Measurements from ENCODE around the gene RNF186.
"Not testable (repeated sequence)": the region's sequence is repeated elsewhere in the genome, so short reads cannot be mapped to it uniquely, and the experiment has no call there.

The RNF186 gene, protein sequence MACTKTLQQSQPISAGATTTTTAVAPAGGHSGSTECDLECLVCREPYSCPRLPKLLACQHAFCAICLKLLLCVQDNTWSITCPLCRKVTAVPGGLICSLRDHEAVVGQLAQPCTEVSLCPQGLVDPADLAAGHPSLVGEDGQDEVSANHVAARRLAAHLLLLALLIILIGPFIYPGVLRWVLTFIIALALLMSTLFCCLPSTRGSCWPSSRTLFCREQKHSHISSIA

GRCh38 chr1:19814681-19815503, at the start of gene RNF186:
Gene RNF186, minus strand, starts transcription at chr1:19815283. Its CDS starts 182 bp downstream, at chr1:19815101.
- DNase-seq (ENCODE audit: low spot score): no peak

- DNase-seq (ENCODE audit: low spot score): no peak
Observed at GRCh38 chr1:19864570-19865160, 49.6 kb upstream of the RNF186 start.

DNA sequence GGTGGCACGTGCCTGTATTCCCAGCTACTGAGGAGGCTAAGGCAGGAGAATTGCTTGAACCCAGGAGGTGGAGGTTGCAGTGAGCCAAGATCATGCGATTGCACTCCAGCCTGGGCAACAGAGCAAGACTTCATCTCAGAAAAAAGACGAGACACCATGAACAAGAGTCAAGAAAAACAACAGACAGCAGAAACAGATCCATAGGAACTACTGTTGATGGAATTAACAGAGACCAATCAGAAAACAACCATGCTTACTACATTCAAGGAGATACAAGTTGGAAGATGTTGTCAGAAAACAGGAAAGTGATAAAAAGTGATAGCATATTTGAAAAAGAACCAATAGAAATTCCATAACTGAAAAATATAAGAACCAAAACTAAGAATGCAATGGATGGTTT, 47.9 kb upstream of the RNF186 start:
- no peak for DNase-seq (ENCODE audit: low spot score)

DNA sequence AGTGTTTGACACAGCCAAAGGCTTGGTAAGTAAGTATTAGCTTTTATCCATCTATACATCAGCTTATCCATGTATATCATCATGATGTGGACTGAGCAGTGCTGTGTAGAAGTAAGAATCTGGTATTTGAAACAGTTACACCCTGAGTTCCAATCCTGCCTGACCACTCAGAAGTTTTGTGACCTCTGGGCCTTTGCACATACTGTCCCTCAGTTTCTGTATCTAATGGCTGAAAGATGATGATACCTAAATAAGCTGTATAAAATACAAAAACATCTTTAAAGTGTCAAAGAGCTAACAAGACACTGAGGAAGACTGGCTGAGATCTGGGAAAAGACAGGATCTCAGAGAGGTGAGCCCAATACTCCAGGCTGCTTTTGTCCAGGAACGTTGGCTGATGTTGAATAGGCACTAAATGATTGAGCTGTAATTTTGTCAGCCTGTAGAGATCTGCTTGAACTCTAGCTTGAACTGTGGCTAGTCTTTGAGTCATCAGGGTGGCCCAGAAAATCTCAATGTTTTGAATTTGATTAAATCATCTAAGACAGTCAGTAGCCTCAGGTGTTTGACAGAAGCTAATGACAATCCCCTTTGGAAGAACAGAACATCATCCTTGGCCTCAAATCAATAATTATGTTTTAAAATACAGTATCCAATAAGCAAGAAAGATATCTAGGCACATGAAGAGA, 46.9 kb upstream of the RNF186 start:
- no peak for DNase-seq (ENCODE audit: low spot score)

DNA sequence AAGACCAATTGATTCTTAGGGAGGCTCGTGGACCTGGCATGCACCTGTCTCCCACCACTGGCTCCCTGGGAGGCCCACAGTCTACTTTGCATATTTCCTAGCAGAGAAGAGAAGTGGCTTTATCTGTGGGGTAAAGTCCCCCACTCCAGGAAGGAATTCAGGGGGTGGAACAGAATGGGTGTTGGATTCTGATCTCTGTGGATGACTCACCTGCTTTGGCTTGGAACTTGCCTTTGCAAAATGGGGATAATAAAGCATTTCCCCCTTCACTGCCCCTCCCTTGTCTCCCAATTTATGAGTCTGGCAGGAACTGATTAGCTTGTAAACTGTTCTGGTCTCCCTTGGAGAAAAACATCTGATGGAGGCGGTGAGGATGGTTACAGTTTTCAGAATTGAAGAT, 46.0 kb upstream of the RNF186 start:
- no peak for DNase-seq (ENCODE audit: low spot score)

- DNase-seq (ENCODE audit: low spot score): no peak
Observed at GRCh38 chr1:19860418-19860817, 45.3 kb upstream of the RNF186 start.

DNA sequence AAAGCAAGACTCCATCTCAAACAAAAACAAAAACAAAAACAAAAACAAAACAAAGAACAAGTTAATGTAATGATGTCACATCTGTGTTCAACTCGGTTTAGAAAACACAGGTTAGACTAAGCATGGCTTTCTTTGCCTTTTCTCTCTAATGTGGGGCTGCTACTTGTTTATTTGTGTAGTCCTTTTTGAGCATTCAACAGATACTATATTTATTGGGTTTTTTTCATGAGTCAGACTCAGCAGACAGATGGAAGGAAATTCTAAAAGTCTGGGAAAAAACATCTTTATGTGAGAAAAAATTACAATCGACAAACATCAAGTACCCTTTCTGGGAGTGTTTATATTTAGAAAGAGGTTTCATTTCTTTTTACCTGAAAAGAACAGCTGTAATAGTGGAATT, 44.8 kb upstream of the RNF186 start:
- no peak for DNase-seq (ENCODE audit: low spot score)

GRCh38 chr1:19858893-19859292, 43.8 kb upstream of the RNF186 start:
- DNase-seq (ENCODE audit: low spot score): no peak

DNA sequence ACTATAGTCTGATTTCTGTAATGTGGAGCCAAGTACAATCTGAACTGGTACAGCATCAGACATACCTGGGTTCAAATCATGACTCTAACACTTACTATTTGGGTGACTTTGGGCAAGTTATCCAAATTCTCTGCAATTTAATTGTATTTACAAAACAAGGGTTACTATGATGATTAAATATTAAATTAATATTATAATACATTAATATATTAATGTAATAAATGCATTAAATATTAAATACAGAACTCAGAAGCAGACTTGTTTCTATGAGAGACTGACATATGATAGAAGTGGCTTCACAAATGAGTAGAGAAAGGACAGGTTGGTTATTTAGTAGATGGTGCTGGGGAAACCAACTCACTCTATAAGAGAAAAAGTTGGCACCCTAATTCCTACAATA, 39.8 kb upstream of the RNF186 start:
- DNase-seq (ENCODE audit: low spot score): no peak

DNA sequence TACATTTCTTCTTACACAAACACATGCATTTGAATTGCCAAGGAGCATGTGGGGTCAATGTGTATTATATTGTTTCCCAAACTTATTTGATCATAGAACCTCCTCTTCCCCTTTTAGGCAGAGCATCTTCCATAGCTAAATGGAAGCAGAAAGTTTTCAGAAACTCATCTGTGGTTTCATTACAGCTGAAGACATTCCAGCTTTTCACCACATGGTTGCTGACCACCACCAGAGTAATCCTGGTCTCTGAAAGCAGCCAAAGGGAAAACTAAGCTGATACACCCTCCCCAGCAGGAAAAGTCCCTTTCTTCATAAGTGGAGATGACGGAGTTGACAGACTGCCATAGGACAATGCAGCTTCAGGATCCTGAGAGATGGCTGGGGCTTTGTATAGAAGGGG, 37.0 kb upstream of the RNF186 start:
- DNase-seq (ENCODE audit: low spot score): no peak

DNA sequence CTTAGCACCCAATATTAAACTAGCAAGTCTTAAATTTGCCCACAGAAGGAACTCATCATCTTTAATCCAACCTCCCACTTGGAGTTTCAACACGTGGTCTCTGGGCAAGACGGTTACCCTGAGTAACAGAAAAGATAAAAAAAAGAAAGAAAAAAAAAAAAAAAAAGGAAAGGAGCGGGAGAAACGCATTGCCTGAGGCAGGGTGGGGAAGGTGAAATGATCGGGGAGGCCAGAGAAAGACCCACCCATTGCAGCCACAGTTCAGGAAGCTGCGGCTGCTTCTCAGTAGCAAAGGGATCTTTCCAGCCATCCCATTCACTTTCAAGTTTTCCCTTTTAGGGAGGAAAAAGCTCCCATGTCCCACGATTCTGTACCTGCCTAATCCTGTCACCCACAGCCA, 35.1 kb upstream of the RNF186 start:
- no peak for DNase-seq (ENCODE audit: low spot score)

- not testable (repeated sequence) for DNase-seq (ENCODE audit: low spot score)
Observed at GRCh38 chr1:19849307-19849706, 34.2 kb upstream of the RNF186 start.

GRCh38 chr1:19847334-19847733, 32.3 kb upstream of the RNF186 start:
- DNase-seq (ENCODE audit: low spot score): not testable (repeated sequence)

DNA sequence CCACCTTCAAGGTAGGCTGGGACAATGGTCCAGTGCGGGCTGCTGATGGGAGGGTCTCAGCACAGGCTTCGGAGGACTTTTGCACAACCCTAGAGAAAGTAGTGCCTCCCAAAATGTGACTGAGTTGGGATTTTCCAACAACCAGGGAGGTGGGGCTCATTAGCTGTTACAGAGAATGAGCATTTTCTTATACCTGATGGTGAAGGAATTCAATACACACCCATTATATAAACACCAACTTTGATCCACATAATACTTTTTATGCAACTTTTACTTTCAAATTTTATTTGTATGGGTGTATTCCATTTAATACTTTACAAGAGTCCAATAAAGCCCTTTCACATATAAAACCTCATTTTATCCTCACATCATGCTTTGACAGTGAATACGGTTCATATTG, 31.3 kb upstream of the RNF186 start:
- no peak for DNase-seq (ENCODE audit: low spot score)

GRCh38 chr1:19845555-19845954, 30.5 kb upstream of the RNF186 start:
- DNase-seq (ENCODE audit: low spot score): no peak

GRCh38 chr1:19844731-19845495, 29.8 kb upstream of the RNF186 start:
- no peak for DNase-seq (ENCODE audit: low spot score)

- no peak for DNase-seq (ENCODE audit: low spot score)
Observed at GRCh38 chr1:19840228-19840627, 25.1 kb upstream of the RNF186 start.

DNA sequence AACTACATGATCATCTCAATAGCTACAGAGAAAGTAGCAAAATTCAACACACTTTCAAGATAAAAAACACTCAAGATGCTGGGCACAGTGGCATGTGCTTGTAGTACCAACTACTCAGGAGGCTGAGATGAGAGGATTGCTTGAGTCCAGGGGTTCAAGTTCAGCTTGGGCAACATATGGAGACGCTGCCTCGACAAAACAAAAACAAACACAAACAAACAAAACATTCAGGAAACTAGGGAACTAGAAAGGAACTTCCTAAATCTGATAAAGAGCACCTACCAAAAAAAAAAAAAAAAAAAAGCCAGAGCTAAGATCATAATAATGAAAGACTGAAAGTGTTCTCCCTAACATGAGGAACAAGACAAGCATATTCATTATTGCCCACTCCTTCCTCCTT, 22.8 kb upstream of the RNF186 start:
- DNase-seq (ENCODE audit: low spot score): no peak

GRCh38 chr1:19835578-19835977, 20.5 kb upstream of the RNF186 start:
- DNase-seq (ENCODE audit: low spot score): no peak

DNA sequence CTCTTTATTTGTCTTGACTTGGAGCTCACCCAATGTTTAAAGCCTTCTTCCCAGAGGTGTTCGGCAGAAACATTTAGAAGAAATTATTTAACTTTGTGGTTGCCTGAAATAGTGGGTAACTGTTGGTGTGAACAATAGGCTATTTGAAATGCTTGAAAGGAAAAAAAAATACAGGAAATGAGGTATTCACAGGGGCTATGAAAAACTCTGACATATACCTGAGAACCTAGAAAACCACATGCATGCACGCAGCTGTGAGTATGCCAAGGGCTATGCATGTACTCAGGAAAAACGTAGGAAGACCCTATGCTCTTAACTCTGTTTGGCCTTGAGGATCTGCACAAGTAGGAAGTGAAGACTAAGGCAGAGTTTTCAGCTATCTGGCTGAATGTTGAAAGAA, 16.4 kb upstream of the RNF186 start:
- DNase-seq (ENCODE audit: low spot score): no peak

DNA sequence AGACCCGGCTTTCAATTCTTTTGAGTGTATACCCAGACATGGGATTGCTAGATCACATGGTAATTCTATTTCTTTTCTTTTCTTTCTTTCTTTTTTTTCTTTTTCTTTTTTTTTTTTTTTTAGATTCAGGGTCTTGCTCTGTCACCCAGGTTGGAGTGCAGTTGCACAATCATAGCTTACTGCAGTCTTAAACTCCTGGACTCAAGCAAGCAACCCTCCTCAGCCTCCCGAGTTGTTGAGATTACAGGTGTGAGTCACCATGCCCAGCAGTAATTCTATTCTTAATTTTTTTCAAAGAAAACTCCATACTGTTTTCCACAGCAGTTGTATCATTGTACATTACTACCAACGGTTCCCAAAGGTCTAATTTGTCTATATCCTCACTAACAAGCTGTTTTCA, 13.5 kb upstream of the RNF186 start:
- DNase-seq (ENCODE audit: low spot score): no peak

DNA sequence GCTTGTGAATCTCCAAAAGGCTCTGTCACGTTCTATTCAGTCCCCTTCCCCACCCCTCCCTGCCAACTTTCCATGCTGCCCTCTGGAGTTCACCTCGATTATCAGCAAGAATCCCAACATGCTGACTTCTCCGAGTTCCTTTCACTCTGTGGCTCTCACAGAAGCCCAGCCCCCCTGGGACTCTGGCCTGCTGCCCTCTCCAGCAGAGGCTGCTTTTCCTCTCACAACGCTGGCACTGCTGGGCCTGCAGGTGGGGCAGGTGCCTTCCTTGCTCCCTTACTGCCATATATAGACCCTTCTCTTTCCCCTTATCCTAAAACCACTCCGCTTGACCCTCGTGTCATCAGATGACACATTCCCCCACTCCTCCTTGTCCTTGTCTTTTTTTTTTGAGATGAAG, 10.2 kb upstream of the RNF186 start:
- no peak for DNase-seq (ENCODE audit: low spot score)
